ENCODE results near the gene IL25. TPM values are rescaled to one million over a fixed set of nuclear protein-coding genes. Genes with fewer than 3 reads are reported as not detected.
"Not testable (repeated sequence)": the region's sequence is repeated elsewhere in the genome, so short reads cannot be mapped to it uniquely, and the experiment has no call there.

Gene IL25
- total and polyA plus RNA-seq, 8 donors = not detected

GRCh38 chr14:23324993-23325392 is 47.6 kb upstream of the IL25 start:
- intact Hi-C loops (cut with DNase I; ENCODE audit: low total_unique reads) = loop anchor here (10.0 kb wide), 2 partner anchors 140 to 240 kb away; partner anchors contain the start of genes AP1G2 and NGDN
- no peak for DNase-seq
- H3K4me1 ChIP-seq = peaks cover 18 to 45% (median 33%) of the 10 kb centered on the region in 4 donors
- WGBS, 5 donors = 81 to 91% (median 84%) methylated on average over 7 of the region's 7 CpGs
- peaks cover 27 to 40% (median 37%) of the 10 kb centered on the region in 4 donors for H3K36me3 ChIP-seq
- H3K4me3 ChIP-seq = no peak overlapping the region
- no peaks in the 10 kb centered on the region for H3K27me3 ChIP-seq
- TF ChIP-seq EP300 (IDR thresholded peaks at IDR 0.05) (no peak), POLR2A (IDR thresholded peaks at IDR 0.05) (no peak)
- no peaks in the 10 kb centered on the region for H3K9me3 ChIP-seq
- no peak overlapping the region for H3K27ac ChIP-seq

DNA sequence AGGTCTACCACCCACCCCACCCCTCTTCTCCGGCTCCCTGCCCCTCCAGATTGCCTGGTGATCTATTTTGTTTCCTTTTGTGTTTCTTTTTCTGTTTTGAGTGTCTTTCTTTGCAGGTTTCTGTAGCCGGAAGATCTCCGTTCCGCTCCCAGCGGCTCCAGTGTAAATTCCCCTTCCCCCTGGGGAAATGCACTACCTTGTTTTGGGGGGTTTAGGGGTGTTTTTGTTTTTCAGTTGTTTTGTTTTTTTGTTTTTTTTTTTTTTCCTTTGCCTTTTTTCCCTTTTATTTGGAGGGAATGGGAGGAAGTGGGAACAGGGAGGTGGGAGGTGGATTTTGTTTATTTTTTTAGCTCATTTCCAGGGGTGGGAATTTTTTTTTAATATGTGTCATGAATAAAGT is 46.9 kb upstream of the IL25 start:
- H3K36me3 ChIP-seq = peaks cover 27 to 40% (median 37%) of the 10 kb centered on the region in 4 donors
- H3K4me1 ChIP-seq = peaks cover 11 to 38% (median 27%) of the 10 kb centered on the region in 4 donors
- not testable (repeated sequence) for H3K27me3 ChIP-seq, H3K4me3 ChIP-seq, DNase-seq, H3K27ac ChIP-seq, H3K9me3 ChIP-seq
- intact Hi-C loops (cut with DNase I; ENCODE audit: low total_unique reads) = loop anchor here (10.0 kb wide), 2 partner anchors 139 to 239 kb away; partner anchors contain the start of genes AP1G2 and NGDN
- 90 to 98% (median 93%) methylated on average over 5 of the region's 5 CpGs for WGBS, 5 donors

GRCh38 chr14:23326491-23327332 is 45.9 kb upstream of the IL25 start:
- Histone ChIP-seq H3K4me3 (no peak overlapping the region), H3K36me3 (peaks cover 27 to 40% (median 37%) of the 10 kb centered on the region in 4 donors), H3K4me1 (peaks cover 11 to 38% (median 27%) of the 10 kb centered on the region in 4 donors), H3K9me3 (no peaks in the 10 kb centered on the region), H3K27me3 (no peaks in the 10 kb centered on the region), H3K27ac (no peak overlapping the region)
- no peak for DNase-seq
- WGBS, 5 donors = 67 to 80% (median 73%) methylated on average over 13 of the region's 13 CpGs
- intact Hi-C loops (cut with DNase I; ENCODE audit: low total_unique reads) = loop anchor here (10.0 kb wide), 2 partner anchors 138 to 238 kb away; partner anchors contain the start of genes AP1G2 and NGDN
- TF ChIP-seq POLR2A (IDR thresholded peaks at IDR 0.05) (no peak), EP300 (IDR thresholded peaks at IDR 0.05) (no peak), CTCF (IDR thresholded peaks at IDR 0.05) (no peak), POLR2AphosphoS5 (IDR thresholded peaks at IDR 0.05) (no peak)

GRCh38 chr14:23327947-23328744 is 44.5 kb upstream of the IL25 start:
- H3K27me3 ChIP-seq = no peaks in the 10 kb centered on the region
- peaks cover 24 to 37% (median 32%) of the 10 kb centered on the region in 4 donors for H3K36me3 ChIP-seq
- H3K27ac ChIP-seq = peak overlapping the region in 2 of 5 donors; percentile 16 to 54
- H3K9me3 ChIP-seq = no peaks in the 10 kb centered on the region
- H3K4me1 ChIP-seq = peaks cover 2 to 27% (median 15%) of the 10 kb centered on the region in 4 donors
- WGBS, 5 donors = 28 to 39% (median 36%) methylated on average over 4 of the region's 4 CpGs
- TF ChIP-seq EP300 (IDR thresholded peaks at IDR 0.05) (no peak), POLR2AphosphoS5 (IDR thresholded peaks at IDR 0.05) (peak in 1 of 3 donors; percentile 80), CTCF (IDR thresholded peaks at IDR 0.05) (peak in 5 of 7 experiments; percentile 77 to 91 (median 82)), POLR2A (IDR thresholded peaks at IDR 0.05) (no peak)
- DNase-seq = peak; percentile 79 to 91
- intact Hi-C loops (cut with DNase I; ENCODE audit: low total_unique reads) = loop anchor here (10.0 kb wide), 2 partner anchors 137 to 237 kb away; partner anchors contain the start of genes AP1G2 and NGDN
- no peak overlapping the region for H3K4me3 ChIP-seq

DNA sequence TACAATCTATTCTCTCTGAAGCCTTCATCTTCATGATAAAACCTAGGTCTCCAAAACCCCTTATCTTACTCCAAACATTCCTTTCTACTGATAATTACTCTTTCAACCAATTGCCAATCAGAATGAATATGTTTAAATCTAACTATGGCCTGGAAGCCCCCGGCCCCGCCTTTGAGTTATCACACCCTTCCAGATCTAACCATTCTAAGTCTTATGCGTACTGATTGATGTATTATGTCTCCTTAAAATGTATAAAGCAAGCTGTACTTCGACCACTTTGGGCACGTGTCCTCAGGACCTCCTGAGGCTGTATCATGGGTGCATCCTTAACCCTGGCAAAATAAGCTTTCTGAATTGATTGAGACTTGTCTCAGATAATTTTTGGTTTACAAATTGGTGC is 37.0 kb upstream of the IL25 start:
- no peak for DNase-seq
- no peak for TF ChIP-seq POLR2A (IDR thresholded peaks at IDR 0.05)
- no peak for TF ChIP-seq POLR2AphosphoS5 (IDR thresholded peaks at IDR 0.05)
- TF ChIP-seq EP300 (IDR thresholded peaks at IDR 0.05) = no peak
- no peak for TF ChIP-seq CTCF (IDR thresholded peaks at IDR 0.05)
- H3K4me1 ChIP-seq = no peaks in the 10 kb centered on the region
- intact Hi-C loops (cut with DNase I; ENCODE audit: low total_unique reads) = no loop called here
- no peaks in the 10 kb centered on the region for H3K27me3 ChIP-seq
- 77 to 86% (median 83%) methylated on average over 5 of the region's 5 CpGs for WGBS, 5 donors
- H3K27ac ChIP-seq = no peak overlapping the region
- H3K4me3 ChIP-seq = no peak overlapping the region
- no peaks in the 10 kb centered on the region for H3K36me3 ChIP-seq
- peaks cover 0 to 4% (median 0%) of the 10 kb centered on the region in 4 donors for H3K9me3 ChIP-seq

Data from stomach (tissue), 9 donors.